Brain microvascular endothelial cell (primary cell): ENCODE measurements around the gene POLE.

ENCODE experiments used
- DNase-seq: peaks from one replicate; pipeline ENCODE4 v3.0.0-alpha.2; 2020
- H3K27ac ChIP-seq: fragments of 250-450 bp; sonication (Bioruptor Pico); 2 replicates; pipeline ENCODE4 v1.5.1; 2020; ENCODE audit warnings: mild to moderate bottlenecking, moderate library complexity
- H3K27me3 ChIP-seq: fragments of 250-450 bp; sonication (Bioruptor Pico); replicated peaks from 2 replicates; pipeline ENCODE4 v1.5.1; 2020; ENCODE audit warnings: mild to moderate bottlenecking
- H3K36me3 ChIP-seq: fragments of 250-450 bp; sonication (Bioruptor Pico); replicated peaks from 2 replicates; pipeline ENCODE4 v1.5.1; 2020; ENCODE audit warnings: mild to moderate bottlenecking
- H3K4me3 ChIP-seq: 2 replicates; pipeline ENCODE4 v1.5.1; 2011; ENCODE audit warnings: low read depth, mild to moderate bottlenecking, control low read depth, low read length, moderate library complexity
- CTCF ChIP-seq: IDR thresholded peaks from 2 replicates; pipeline ENCODE4 v1.5.1; 2011; ENCODE audit warnings: low read depth, mild to moderate bottlenecking, moderate library complexity, low read length, control low read depth, inconsistent platforms; ENCODE audit errors: missing control alignments
- in situ Hi-C: cut with HindIII; loops from 2 replicates; pipeline ENCODE4 v1.10.0; 2017; ENCODE audit warnings: low sequenced_read_pairs, low pct_ligation_motif_present

The POLE gene

GRCh38 chr12:132577191-132577920 lies 109.8 kb downstream of the POLE start:
- H3K27me3 ChIP-seq: peaks cover under 1% of the 10 kb centered on the region
- no peak overlapping the region for H3K27ac ChIP-seq
- H3K4me3 ChIP-seq: no peak overlapping the region
- TF ChIP-seq CTCF: no peak
- peaks cover 22% of the 10 kb centered on the region for H3K36me3 ChIP-seq
- in situ Hi-C loops: no loop called here
- no peak for DNase-seq

GRCh38 chr12:132576701-132577100 lies 110.4 kb downstream of the POLE start:
- peaks cover 22% of the 10 kb centered on the region for H3K36me3 ChIP-seq
- no peak for DNase-seq
- H3K27ac ChIP-seq: no peak overlapping the region
- no peaks in the 10 kb centered on the region for H3K27me3 ChIP-seq
- H3K4me3 ChIP-seq: no peak overlapping the region
- TF ChIP-seq CTCF: no peak
- in situ Hi-C loops: no loop called here

- Histone ChIP-seq H3K27me3 (no peaks in the 10 kb centered on the region), H3K4me3 (no peak overlapping the region), H3K36me3 (peaks cover 24% of the 10 kb centered on the region), H3K27ac (no peak overlapping the region)
- no peak for DNase-seq
- in situ Hi-C loops: no loop called here
- no peak for TF ChIP-seq CTCF
Observed at GRCh38 chr12:132575661-132576060, 111.5 kb downstream of the POLE start.

GRCh38 chr12:132574271-132574996 lies 112.7 kb downstream of the POLE start:
- peaks cover 24% of the 10 kb centered on the region for H3K36me3 ChIP-seq
- TF ChIP-seq CTCF: no peak
- no peaks in the 10 kb centered on the region for H3K27me3 ChIP-seq
- H3K27ac ChIP-seq: no peak overlapping the region
- no peak overlapping the region for H3K4me3 ChIP-seq
- in situ Hi-C loops: no loop called here
- DNase-seq: no peak
